PFSK-1 (cell line): ENCODE data around the gene REPS1.

Experiments
- FOXP2 ChIP-seq: optimal IDR thresholded peaks from 2 replicates; pipeline ENCODE3; 2011; ENCODE audit warnings: borderline replicate concordance, control low read depth, inconsistent platforms; ENCODE audit not compliant: insufficient read depth; ENCODE audit errors: extremely low read length, extremely low read depth
- POLR2AphosphoS5 ChIP-seq: IDR thresholded peaks from 2 replicates; pipeline ENCODE4 v1.6.1; 2012; ENCODE audit warnings: low read depth, mild to moderate bottlenecking, control low read depth, low read length, moderate library complexity
- SIN3A ChIP-seq: IDR thresholded peaks from 2 replicates; pipeline ENCODE4 v1.6.1; 2012; ENCODE audit warnings: mild to moderate bottlenecking, low read length, moderate library complexity, borderline replicate concordance; ENCODE audit not compliant: insufficient read depth
- TAF1 ChIP-seq: IDR thresholded peaks from 2 replicates; pipeline ENCODE4 v1.6.1; 2012; ENCODE audit warnings: low read length, control low read depth, borderline replicate concordance; ENCODE audit not compliant: insufficient read depth
- TF ChIP-seq, protein P1 (sequence below), 2 experiments: IDR thresholded peaks; 2 replicates each; pipeline versions ENCODE4 v1.6.1 to v1.8.0; 2011 to 2012; ENCODE audit warnings: low read depth in 2 of 2, low read length in 2 of 2, control low read depth in 1 of 2, inconsistent platforms in 1 of 2, mild to moderate bottlenecking in 1 of 2, moderate library complexity in 1 of 2; ENCODE audit not compliant: insufficient read depth in 1 of 2

Gene REPS1

GRCh38 chr6:138923561-138923960, 64.5 kb downstream of the REPS1 start:
- no peak for TF ChIP-seq TAF1
- TF ChIP-seq, protein P1, sequence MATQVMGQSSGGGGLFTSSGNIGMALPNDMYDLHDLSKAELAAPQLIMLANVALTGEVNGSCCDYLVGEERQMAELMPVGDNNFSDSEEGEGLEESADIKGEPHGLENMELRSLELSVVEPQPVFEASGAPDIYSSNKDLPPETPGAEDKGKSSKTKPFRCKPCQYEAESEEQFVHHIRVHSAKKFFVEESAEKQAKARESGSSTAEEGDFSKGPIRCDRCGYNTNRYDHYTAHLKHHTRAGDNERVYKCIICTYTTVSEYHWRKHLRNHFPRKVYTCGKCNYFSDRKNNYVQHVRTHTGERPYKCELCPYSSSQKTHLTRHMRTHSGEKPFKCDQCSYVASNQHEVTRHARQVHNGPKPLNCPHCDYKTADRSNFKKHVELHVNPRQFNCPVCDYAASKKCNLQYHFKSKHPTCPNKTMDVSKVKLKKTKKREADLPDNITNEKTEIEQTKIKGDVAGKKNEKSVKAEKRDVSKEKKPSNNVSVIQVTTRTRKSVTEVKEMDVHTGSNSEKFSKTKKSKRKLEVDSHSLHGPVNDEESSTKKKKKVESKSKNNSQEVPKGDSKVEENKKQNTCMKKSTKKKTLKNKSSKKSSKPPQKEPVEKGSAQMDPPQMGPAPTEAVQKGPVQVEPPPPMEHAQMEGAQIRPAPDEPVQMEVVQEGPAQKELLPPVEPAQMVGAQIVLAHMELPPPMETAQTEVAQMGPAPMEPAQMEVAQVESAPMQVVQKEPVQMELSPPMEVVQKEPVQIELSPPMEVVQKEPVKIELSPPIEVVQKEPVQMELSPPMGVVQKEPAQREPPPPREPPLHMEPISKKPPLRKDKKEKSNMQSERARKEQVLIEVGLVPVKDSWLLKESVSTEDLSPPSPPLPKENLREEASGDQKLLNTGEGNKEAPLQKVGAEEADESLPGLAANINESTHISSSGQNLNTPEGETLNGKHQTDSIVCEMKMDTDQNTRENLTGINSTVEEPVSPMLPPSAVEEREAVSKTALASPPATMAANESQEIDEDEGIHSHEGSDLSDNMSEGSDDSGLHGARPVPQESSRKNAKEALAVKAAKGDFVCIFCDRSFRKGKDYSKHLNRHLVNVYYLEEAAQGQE (IDR thresholded peaks at IDR 0.05; ENCODE audit: insufficient read depth in 1 of 2, low read depth in 2 of 2, low read length in 2 of 2), result no peak
- no peak for TF ChIP-seq FOXP2
- no peak for TF ChIP-seq POLR2AphosphoS5
- TF ChIP-seq SIN3A, result no peak

- TF ChIP-seq FOXP2, result no peak
- TF ChIP-seq, protein P1 (IDR thresholded peaks at IDR 0.05; ENCODE audit: insufficient read depth in 1 of 2, low read depth in 2 of 2, low read length in 2 of 2), result no peak
- TF ChIP-seq POLR2AphosphoS5, result no peak
- no peak for TF ChIP-seq SIN3A
- TF ChIP-seq TAF1, result no peak
These were observed 67.1 kb downstream of the REPS1 start for GRCh38 chr6:138920906-138921305.

DNA sequence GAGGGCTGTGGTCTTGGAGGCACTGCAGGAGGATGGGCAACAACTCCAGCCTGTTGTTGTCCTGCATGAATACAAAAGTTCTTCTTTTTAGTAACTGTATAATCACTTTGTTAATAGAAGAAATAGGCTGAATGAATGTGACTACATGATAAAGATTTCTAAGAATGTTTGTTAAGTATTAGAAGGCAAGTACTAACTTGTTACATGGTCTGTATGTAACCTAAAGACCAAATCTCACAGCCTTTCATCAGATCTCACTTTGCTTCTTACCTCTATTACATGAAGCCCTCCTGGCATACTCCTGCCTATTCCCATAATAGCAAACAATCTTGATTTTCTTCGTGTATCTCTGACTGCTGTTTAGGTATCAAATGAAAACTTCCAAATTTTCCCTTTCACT, 73.4 kb downstream of the REPS1 start:
- TF ChIP-seq SIN3A (no peak), FOXP2 (no peak)

- TF ChIP-seq POLR2AphosphoS5, result no peak
These were observed 75.7 kb downstream of the REPS1 start for GRCh38 chr6:138912308-138912707.

DNA sequence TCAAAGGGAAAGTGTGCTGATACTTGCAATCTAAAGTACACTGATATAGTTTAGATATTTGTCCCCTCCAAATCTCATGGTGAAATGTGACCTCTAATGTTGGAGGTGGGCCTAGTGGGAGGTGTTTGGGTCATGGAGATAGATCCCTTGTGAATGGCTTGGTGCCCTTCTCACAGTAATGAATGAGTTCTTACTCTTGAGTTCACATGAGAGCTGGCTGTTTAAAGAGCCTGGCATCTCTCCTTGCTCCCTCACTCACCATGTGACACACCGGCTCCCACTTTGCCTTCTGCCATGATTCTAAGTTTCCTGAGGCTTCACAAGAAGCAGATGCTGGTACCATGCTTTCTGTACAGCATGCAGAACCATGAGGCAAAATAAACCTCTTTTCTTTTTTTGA, 78.1 kb downstream of the REPS1 start:
- TF ChIP-seq TAF1, result no peak
- TF ChIP-seq SIN3A, result no peak
- no peak for TF ChIP-seq FOXP2
- TF ChIP-seq, protein P1 (IDR thresholded peaks at IDR 0.05; ENCODE audit: insufficient read depth in 1 of 2, low read depth in 2 of 2, low read length in 2 of 2), result no peak
- TF ChIP-seq POLR2AphosphoS5, result no peak

DNA sequence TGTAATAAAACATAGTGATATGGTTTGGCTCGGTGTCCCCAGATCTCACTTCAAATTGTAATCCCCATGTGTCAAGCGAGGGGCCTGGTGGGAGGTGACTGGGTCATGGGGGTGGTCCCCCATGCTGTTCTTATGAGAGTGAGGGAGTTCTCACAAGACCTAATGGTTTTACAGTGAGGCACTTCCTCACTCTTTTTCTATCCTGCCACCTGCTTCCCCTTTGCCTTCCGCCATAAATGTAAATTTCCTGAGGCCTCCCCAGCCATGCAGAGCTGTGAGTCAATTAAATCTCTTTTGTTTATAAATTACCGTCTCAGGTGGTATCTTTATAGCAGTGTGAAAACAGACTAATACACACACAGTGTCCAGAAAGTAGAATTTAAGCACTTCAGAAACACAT, 78.5 kb downstream of the REPS1 start:
- TF ChIP-seq TAF1, result no peak
- TF ChIP-seq POLR2AphosphoS5, result no peak
- TF ChIP-seq FOXP2, result no peak
- TF ChIP-seq, protein P1 (IDR thresholded peaks at IDR 0.05; ENCODE audit: insufficient read depth in 1 of 2, low read depth in 2 of 2, low read length in 2 of 2), result no peak
- no peak for TF ChIP-seq SIN3A
